ENCODE data around the gene FAR1.
"Not testable (repeated sequence)": the region's sequence is repeated elsewhere in the genome, so short reads cannot be mapped to it uniquely, and the experiment has no call there.

Gene FAR1, protein sequence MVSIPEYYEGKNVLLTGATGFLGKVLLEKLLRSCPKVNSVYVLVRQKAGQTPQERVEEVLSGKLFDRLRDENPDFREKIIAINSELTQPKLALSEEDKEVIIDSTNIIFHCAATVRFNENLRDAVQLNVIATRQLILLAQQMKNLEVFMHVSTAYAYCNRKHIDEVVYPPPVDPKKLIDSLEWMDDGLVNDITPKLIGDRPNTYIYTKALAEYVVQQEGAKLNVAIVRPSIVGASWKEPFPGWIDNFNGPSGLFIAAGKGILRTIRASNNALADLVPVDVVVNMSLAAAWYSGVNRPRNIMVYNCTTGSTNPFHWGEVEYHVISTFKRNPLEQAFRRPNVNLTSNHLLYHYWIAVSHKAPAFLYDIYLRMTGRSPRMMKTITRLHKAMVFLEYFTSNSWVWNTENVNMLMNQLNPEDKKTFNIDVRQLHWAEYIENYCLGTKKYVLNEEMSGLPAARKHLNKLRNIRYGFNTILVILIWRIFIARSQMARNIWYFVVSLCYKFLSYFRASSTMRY

GRCh38 chr11:13668102-13668956 is at the start of gene FAR1:
TSS of gene FAR1 (plus strand) at chr11:13668668. CDS start at chr11:13694766, 26,098 bp downstream.
- peak; percentile 96 for ATAC-seq
- DNase-seq, result peak; percentile 97

- ATAC-seq (no peak), DNase-seq (no peak)
Observed at GRCh38 chr11:13620063-13620462, 48.4 kb upstream of the FAR1 start.

DNA sequence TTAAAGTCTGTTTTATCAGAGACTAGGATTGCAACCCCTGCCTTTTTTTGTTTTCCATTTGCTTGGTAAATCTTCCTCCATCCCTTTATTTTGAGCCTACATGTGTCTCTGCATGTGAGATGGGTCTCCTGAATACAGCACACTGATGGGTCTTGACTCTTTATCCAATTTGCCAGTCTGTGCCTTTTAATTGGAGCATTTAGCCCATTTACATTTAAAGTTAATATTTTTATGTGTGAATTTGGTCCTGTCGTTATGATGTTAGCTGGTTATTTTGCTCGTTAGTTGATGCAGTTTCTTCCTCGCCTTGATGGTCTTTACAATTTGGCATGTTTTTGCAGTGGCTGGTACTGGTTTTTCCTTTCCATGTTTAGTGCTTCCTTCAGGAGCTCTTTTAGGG is 41.6 kb upstream of the FAR1 start:
- ATAC-seq, result not testable (repeated sequence)

GRCh38 chr11:13628634-13629033 is 39.8 kb upstream of the FAR1 start:
- DNase-seq, ATAC-seq: not testable (repeated sequence)

More for the DNA sequence above, 41.6 kb upstream of the FAR1 start:
- DNase-seq, result not testable (repeated sequence)

GRCh38 chr11:13629779-13630178 is 38.7 kb upstream of the FAR1 start:
- DNase-seq, result no peak
- ATAC-seq, result no peak

GRCh38 chr11:13635290-13635689 is 33.2 kb upstream of the FAR1 start:
- DNase-seq, result no peak
- ATAC-seq, result no peak

GRCh38 chr11:13635804-13636203 is 32.7 kb upstream of the FAR1 start:
- ATAC-seq (no peak), DNase-seq (no peak)

- DNase-seq (no peak), ATAC-seq (no peak)
Observed at GRCh38 chr11:13637125-13638069, 31.1 kb upstream of the FAR1 start.

DNA sequence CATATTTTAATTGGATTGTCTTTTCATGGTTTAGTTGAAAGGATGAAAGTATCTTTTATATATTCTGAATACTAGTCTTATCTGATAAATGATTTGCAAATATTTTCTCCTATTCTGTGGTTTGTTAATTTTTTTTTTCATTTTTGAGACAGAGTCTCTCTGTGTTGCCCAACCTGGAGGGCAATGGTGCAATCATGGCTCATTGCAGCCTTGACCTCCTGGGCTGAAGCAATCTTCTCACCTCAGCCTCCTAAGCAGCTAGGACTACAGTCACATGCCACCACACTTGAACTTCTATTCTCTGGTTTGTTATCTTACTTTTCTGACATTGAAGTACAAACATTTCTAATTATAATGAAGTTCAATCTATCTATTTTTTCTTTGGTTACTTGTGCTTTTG is 30.0 kb upstream of the FAR1 start:
- no peak for ATAC-seq

GRCh38 chr11:13644997-13645687 is 23.3 kb upstream of the FAR1 start:
- DNase-seq (no peak), ATAC-seq (no peak)

More for the DNA sequence above, 30.0 kb upstream of the FAR1 start:
- DNase-seq, result no peak

DNA sequence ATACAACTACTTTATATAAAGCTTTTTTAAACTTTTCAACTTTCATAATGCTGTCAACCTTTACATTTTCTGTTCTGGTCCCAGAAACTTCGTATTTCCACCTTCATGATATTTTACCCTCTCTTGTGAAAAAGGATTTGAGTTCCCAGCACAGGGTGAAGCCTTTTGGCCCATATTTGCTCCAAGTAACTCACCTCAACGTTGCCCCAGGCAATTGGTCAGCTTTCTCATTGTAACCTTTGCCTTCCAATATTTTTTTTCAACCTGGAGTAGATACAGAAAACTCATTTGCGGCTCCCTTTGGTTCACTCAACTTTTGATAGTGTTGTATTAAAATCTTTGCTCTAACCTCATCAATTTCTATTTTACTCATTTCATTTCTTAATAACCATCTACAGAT is 21.1 kb upstream of the FAR1 start:
- no peak for DNase-seq
- ATAC-seq, result no peak

DNA sequence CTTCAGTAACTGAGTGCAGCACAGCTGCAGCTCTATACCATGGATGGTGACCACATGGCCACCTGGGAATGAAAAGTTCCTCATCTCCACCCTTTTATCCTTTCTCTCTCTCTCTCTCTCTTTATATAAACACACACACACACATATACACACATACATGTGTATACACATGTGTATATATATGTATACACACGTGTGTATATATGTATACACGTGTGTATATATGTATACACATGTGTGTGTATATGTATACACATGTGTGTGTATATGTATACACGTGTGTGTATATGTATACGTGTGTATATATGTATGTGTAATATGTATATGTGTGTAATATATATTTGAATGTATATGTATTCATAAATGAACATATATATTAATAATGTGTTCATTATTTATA is 18.8 kb upstream of the FAR1 start:
- ATAC-seq, result no peak
- DNase-seq, result no peak

DNA sequence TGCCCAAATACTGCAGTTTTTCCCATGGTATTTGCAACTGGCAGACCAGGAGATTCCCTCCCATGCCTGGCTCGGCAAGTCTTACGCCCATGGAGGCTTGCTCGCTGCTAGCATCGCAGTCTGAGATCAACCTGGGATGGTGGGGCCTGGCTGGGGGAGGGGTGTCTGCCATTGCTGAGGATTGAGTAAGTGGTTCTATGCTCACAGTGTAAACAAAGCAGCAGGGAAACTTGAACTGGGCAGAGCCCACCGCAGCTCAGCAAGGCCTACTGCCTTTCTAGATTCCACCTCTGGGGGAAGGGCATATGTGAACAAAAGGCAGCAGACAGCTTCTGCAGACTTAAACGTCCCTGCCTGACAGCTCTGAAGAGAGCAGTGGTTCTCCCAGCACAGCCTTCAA is 17.0 kb upstream of the FAR1 start:
- not testable (repeated sequence) for ATAC-seq, DNase-seq

DNA sequence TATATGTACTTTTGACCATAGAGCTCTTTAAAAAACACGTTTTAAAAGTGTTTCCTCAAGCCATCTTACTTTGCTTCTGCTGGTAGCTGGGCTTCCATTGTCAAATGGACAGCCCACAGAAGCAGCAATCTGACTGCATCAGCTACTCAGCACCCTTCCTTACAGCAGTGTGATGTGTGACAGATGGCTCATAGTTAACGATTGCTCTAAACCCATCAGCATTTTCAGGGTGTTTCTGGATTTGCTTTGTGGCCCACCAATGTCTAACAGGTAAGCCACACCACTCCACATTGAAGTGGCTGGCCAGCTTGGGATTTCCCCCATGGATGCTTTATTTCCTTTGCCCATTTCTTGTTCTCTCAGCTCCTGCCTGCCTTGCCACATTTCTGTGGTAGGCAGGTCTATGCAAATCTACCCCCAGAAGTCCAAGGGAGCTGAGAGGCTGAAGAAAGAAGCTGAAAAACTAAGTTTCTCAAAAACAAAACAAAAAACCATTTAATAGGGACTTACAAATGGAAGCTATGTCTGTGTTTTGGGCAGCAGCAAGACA is 7.3 kb upstream of the FAR1 start:
- no peak for ATAC-seq
- DNase-seq, result no peak

DNA sequence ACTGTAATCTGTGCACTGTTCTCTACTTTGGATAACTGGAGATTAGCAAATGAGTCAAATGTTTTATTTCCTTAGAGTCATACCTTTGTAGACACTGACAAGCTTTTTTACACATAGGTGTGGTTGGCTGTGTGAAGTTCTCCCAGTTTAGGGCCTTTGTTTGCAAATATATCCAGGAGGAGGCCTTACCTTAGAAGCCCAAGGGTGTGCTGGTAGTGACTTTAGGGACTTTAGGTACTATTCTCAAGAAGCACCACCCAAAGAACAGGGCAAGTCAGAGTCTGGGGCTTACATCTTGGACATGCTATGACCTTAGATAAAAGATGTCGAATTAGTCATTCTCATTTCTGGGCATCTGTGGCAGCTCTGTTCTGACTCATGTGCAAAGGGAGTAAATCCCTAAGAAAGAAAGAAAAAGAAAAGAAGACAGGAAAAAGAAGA is 4.8 kb upstream of the FAR1 start:
- no peak for DNase-seq

GRCh38 chr11:13664351-13664750 is 4.1 kb upstream of the FAR1 start:
- DNase-seq (no peak), ATAC-seq (no peak)

More for the DNA sequence above, 4.8 kb upstream of the FAR1 start:
- no peak for ATAC-seq

DNA sequence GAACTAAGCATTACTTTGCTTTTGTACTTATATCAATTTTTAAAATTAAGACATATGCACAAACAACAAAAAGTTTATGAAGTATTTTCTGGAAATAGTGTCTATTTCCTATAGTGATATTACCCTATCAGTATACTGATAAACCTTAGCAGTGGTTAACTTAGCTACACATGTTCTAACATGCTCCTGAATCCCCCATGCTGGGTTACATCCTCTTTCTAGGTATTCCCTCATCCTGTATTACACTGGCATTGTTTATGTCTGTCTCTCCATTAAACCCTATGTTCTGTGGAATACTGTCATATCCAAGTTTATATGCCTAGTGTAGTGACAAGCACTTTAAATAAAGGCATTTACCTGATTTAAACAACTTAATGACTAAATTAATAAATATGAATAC is 1.8 kb upstream of the FAR1 start:
- ATAC-seq (no peak), DNase-seq (no peak)

GRCh38 chr11:13667245-13667644 is 1.2 kb upstream of the FAR1 start:
- ATAC-seq, result no peak
- peak; percentile 9 for DNase-seq

DNA sequence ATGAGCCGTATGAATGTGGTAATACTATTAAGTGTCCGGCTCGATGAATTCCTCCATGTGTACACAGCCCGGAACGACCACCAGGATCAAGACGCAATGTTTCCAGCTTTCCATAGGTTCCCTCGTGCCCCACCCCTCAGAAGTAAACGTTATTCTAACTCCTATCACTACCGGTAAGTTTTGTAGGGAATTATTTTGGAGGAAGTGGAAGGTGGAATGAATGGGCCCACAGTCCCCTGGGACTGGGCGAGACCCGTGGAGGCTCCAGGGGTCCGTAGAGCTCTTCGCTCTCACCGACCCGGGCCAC is 720 bp upstream of the FAR1 start:
- DNase-seq, result no peak
- ATAC-seq, result peak; percentile 1

DNA sequence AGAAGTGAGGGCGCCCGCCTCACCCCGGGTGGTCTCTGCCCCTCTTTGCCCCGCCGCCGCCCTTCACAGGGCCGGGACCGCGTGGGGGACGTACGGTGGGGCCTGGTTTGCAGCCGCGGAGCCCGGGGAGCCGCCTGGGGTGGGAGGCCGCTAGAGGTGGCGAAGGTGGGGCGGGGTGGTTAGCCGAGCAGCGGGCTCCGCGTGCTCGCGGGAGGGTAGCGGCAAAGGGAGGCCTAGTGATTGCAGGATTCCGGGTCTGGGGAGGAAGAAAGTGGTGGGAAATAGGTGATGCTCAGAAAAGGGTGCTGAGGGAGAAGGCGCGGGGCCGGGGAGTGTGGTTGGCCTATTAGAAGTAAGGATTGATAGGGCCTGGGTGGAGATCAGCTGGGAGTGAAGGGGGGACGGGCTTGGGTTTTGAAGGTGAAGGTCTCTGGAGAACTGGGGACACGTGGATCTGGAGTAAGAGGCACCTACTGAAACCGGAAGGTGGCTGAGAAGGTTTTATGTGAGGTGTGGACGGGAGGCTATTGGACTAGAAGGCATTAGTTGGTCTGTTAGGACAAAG is 571 bp downstream of the FAR1 start:
- DNase-seq, result peak; percentile 57
- peak; percentile 3 for ATAC-seq

Measured in stimulated activated naive CD8-positive, alpha-beta T cell treated with anti-CD3 and anti-CD28 coated beads, Interleukin-15, Interleukin-2, amounts not matched to agents 100 U/mL and 50 U/mL, for 24 hours (primary cell).